Measurements from ENCODE around the gene DCAF17. TPM values are rescaled to one million over a fixed set of nuclear protein-coding genes. Genes with fewer than 3 reads are reported as not detected.

The DCAF17 gene
- total RNA-seq, 2 experiments from 2014 or later = 18.9 to 23.5 TPM

DNA sequence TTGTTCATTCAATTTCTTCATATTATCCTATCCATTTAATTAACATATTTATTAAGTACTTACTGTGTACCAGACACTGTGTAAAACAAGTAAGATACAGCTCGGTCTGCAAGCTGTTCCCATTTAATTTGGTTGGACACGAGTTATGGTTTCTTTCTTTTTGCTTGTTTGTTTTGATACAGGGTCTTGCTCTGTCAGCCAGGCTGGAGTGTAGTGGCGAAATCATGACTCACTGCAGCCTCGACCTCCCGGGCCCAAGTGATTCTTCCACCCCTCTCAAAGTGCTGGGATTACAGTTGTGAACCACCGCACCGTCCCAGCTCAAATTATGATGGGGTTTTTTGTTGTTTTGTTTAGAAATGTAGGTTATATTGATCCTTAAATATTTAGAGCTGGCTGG is 97.3 kb downstream of the DCAF17 start:
- ChIA-PET CTCF (interaction anchor here (1.8 kb wide), 1 partner anchor 7 kb away, joined by 3 read pairs; no protein-coding TSS in a partner anchor), POLR2A (no interaction called here)

- POLR2A ChIA-PET = no interaction called here
Observed at GRCh38 chr2:171531836-171532450, 97.9 kb downstream of the DCAF17 start.

GRCh38 chr2:171533331-171533730 is 99.3 kb downstream of the DCAF17 start:
- ChIA-PET CTCF (no interaction called here), POLR2A (no interaction called here)

More at GRCh38 chr2:171531836-171532450, 97.9 kb downstream of the DCAF17 start:
- CTCF ChIA-PET = interaction anchor here (1.8 kb wide), 1 partner anchor 8 kb away, joined by 3 read pairs; no protein-coding TSS in a partner anchor

Other genes with a start within 250 kb of the DCAF17 start
- 10 to 100 TPM; 53.6 to 55.8 TPM for gene METTL8, start 236 bp upstream of the DCAF17 start, total RNA-seq
- under 1 TPM; 0.90 to 0.97 TPM for gene CYBRD1, start 88.2 kb downstream of the DCAF17 start, total RNA-seq

Data from activated CD8-positive, alpha-beta memory T cell treated with anti-CD3 and anti-CD28 coated beads for 36 hours (primary cell).